HG02759 (cell line): Measurements from ENCODE around the gene ZKSCAN7.
"Not testable (repeated sequence)": the region's sequence is repeated elsewhere in the genome, so short reads cannot be mapped to it uniquely, and the experiment has no call there.

Source experiments
- ATAC-seq: cut with Tn5 transposase; IDR thresholded peaks from one replicate; pipeline ENCODE4 v1.9.1; 2021; ENCODE audit warnings: mild to moderate bottlenecking, moderate library complexity; ENCODE audit not compliant: unreplicated experiment

ZKSCAN7 gene

GRCh38 chr3:44576613-44577012 lies 21.6 kb downstream of the ZKSCAN7 start:
- no peak for ATAC-seq

GRCh38 chr3:44577354-44577952 lies 22.5 kb downstream of the ZKSCAN7 start:
- not testable (repeated sequence) for ATAC-seq

GRCh38 chr3:44578316-44578715 lies 23.3 kb downstream of the ZKSCAN7 start:
- not testable (repeated sequence) for ATAC-seq

GRCh38 chr3:44578924-44579515 lies 24.0 kb downstream of the ZKSCAN7 start:
- ATAC-seq, result not testable (repeated sequence)

GRCh38 chr3:44579749-44580148 lies 24.8 kb downstream of the ZKSCAN7 start:
- ATAC-seq, result not testable (repeated sequence)

GRCh38 chr3:44580971-44581370 lies 26.0 kb downstream of the ZKSCAN7 start:
- ATAC-seq, result not testable (repeated sequence)

GRCh38 chr3:44584646-44585501 lies 29.9 kb downstream of the ZKSCAN7 start, which contains the start of gene ZNF660:
Gene ZNF660, plus strand, starts transcription at chr3:44584964. Its CDS starts 9,230 bp downstream, at chr3:44594194.
- peak; percentile 91 for ATAC-seq

GRCh38 chr3:44596621-44597020 lies 41.6 kb downstream of the ZKSCAN7 start:
- ATAC-seq, result no peak

GRCh38 chr3:44601749-44602148 lies 46.8 kb downstream of the ZKSCAN7 start:
- ATAC-seq, result no peak

GRCh38 chr3:44612678-44613077 lies 57.7 kb downstream of the ZKSCAN7 start:
- no peak for ATAC-seq
